ENCODE measurements around the gene RAB14. TPM values are rescaled to one million over a fixed set of nuclear protein-coding genes. Genes with fewer than 3 reads are reported as not detected.

Gene RAB14
- total RNA-seq (2021; ENCODE audit: unreplicated experiment): 63.1 TPM
- 20.3 and 21.9 TPM in 2 replicates for polyA plus RNA-seq (2012)
- percentile 93 among the genes with signal in this experiment for Bru-seq, nascent RNA
- BruChase-seq, experiment 1, labeled RNA remaining after a 6-hour chase: percentile 96 among the genes with signal in this experiment
- percentile 94 among the genes with signal in this experiment for BruChase-seq, experiment 2, labeled RNA remaining after a 2-hour chase
- long read RNA-seq, full-length matches to known transcripts: 130 of 156 reads
- long read RNA-seq, partial matches to known transcripts: 7 of 156 reads
- long read RNA-seq, other reads (novel, unspliced or antisense): 19 of 156 reads

DNA sequence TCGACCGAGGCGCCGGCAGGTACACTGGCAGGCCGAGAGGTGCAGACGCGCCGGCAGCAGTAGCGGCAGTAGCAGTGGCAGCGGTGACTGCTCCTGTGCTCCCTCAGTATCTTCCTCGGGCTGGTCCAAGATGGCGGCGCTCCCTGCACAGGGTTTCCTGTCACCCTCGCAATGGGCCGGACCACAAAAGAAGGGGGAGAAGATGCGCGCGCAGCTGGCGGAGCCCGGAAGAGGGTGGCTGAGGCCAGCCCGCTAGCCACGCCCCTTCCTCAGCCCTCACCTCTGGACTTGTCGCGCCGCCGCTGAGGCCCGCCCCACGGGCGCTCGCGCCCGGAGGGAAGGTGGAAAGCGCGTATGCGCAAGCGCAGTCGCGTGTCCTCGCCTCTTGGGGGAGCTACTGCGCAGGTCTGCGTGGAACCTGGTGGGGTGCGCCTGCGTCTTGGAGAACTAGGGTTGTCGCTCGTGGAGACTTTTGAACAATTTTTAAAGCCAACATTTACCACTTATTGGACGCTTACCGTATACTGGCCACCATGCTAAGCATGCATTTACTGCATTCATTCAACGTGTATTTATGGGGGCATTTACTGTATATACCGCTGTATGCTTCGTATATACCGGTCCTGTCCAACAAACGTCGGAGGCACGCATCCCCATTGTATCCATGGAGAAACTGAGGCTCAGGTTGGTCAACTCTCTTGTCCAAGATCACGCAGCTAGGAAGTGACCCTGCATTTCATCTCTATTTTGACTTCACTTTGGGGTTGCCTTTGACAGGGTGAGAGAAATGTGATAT lies at the start of gene RAB14:
Gene RAB14, minus strand, starts transcription at position 132 of the 796 bp plus-strand sequence. CDS start 8,457 bp downstream, outside the sequence.
- CTCF ChIA-PET: interaction anchor here (1.0 to 1.2 kb wide), 2 partner anchors 12 to 142 kb away, joined by 3 to 5 read pairs; no protein-coding TSS in a partner anchor
- peaks cover 10 to 17% of the 10 kb centered on the region in 2 experiments; a peak in 3 of 4 replicates for H3K4me1 ChIP-seq (ENCODE audit: control insufficient read depth in 1 of 2, insufficient read depth in 2 of 2, low read length in 2 of 2)
- DNase-seq (ENCODE audit: low read depth, low spot score) (peak; percentile 94), ATAC-seq (peak; percentile 93)
- H3K9me3 ChIP-seq (ENCODE audit: control insufficient read depth in 1 of 2, insufficient read depth in 1 of 2, low read depth in 1 of 2, low read length in 2 of 2): no peaks in the 10 kb centered on the region
- H3K4me2 ChIP-seq (ENCODE audit: low read length): peak within 1 kb of the TSS; percentile 82
- H3K9me2 ChIP-seq (ENCODE audit: insufficient read depth): no peaks in the 10 kb centered on the region
- H4K20me1 ChIP-seq (ENCODE audit: insufficient read depth): peaks cover 31% of the 10 kb centered on the region; the same call in 1 of the 2 replicates
- H3K79me2 ChIP-seq (ENCODE audit: insufficient read depth, low read length): peaks cover 47% of the 10 kb centered on the region
- no TSS peak for BruUV-seq (replicated peaks)
- H3K27me3 ChIP-seq (ENCODE audit: insufficient read depth, low read length): no peaks in the 10 kb centered on the region
- peak within 1 kb of the TSS; percentile 64 to 67 for H3K4me3 ChIP-seq (replicated peaks in 1 of 2; ENCODE audit: low read depth in 1 of 2, low read length in 2 of 2)
- peak within 1 kb of the TSS; percentile 16 for H2AFZ ChIP-seq (ENCODE audit: low read depth, low read length, poor library complexity, severe bottlenecking)
- RAD21 ChIA-PET (ENCODE audit: low non-redundant PET in 1 of 2, low total read pairs in 2 of 2, uncharacterized antibody in 2 of 2, unreplicated experiment in 2 of 2): interaction anchor here in 1 of 2 experiments (1.3 kb wide), 1 partner anchor 10 kb away, joined by 3 read pairs; no protein-coding TSS in a partner anchor
- peak within 1 kb of the TSS; percentile 82 for H3K9ac ChIP-seq (ENCODE audit: low read length)
- POLR2A ChIA-PET: interaction anchor here (0.6 to 1.0 kb wide), 3 partner anchors 11 to 85 kb away, joined by 3 to 5 read pairs (median 3); no protein-coding TSS in a partner anchor
- H3K27ac ChIP-seq (ENCODE audit: low read depth, low read length): peak within 1 kb of the TSS; percentile 87
- intact Hi-C loops (cut with micrococcal nuclease): no loop called here
- no peaks in the 10 kb centered on the region for H3K36me3 ChIP-seq (ENCODE audit: control insufficient read depth in 1 of 2, insufficient read depth in 2 of 2, low read length in 2 of 2)
- no peak for TF ChIP-seq ZNF274 (IDR thresholded peaks at IDR 0.05; ENCODE audit: low read depth, low read length)
- peak; percentile 53 for TF ChIP-seq SP1 (IDR thresholded peaks at IDR 0.05; ENCODE audit: low read depth)
- no peak for TF ChIP-seq FOSL1 (IDR thresholded peaks at IDR 0.05; ENCODE audit: low read depth)
- no peak for TF ChIP-seq CEBPB (IDR thresholded peaks at IDR 0.05; ENCODE audit: low read depth)
- TF ChIP-seq YY1 (IDR thresholded peaks at IDR 0.05; ENCODE audit: extremely low read depth, insufficient replicate concordance, low read depth, low read length): peak; percentile 97
- TF ChIP-seq EGR1 (IDR thresholded peaks at IDR 0.05; ENCODE audit: low read depth): no peak
- TF ChIP-seq, protein P1, sequence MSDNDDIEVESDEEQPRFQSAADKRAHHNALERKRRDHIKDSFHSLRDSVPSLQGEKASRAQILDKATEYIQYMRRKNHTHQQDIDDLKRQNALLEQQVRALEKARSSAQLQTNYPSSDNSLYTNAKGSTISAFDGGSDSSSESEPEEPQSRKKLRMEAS (IDR thresholded peaks at IDR 0.05): peak; percentile 39; the same call in 1 of the 2 replicates
- TF ChIP-seq, protein P2, sequence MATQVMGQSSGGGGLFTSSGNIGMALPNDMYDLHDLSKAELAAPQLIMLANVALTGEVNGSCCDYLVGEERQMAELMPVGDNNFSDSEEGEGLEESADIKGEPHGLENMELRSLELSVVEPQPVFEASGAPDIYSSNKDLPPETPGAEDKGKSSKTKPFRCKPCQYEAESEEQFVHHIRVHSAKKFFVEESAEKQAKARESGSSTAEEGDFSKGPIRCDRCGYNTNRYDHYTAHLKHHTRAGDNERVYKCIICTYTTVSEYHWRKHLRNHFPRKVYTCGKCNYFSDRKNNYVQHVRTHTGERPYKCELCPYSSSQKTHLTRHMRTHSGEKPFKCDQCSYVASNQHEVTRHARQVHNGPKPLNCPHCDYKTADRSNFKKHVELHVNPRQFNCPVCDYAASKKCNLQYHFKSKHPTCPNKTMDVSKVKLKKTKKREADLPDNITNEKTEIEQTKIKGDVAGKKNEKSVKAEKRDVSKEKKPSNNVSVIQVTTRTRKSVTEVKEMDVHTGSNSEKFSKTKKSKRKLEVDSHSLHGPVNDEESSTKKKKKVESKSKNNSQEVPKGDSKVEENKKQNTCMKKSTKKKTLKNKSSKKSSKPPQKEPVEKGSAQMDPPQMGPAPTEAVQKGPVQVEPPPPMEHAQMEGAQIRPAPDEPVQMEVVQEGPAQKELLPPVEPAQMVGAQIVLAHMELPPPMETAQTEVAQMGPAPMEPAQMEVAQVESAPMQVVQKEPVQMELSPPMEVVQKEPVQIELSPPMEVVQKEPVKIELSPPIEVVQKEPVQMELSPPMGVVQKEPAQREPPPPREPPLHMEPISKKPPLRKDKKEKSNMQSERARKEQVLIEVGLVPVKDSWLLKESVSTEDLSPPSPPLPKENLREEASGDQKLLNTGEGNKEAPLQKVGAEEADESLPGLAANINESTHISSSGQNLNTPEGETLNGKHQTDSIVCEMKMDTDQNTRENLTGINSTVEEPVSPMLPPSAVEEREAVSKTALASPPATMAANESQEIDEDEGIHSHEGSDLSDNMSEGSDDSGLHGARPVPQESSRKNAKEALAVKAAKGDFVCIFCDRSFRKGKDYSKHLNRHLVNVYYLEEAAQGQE (IDR thresholded peaks at IDR 0.05; ENCODE audit: low read depth): no peak
- peak; percentile 84 for TF ChIP-seq POLR2AphosphoS5 (IDR thresholded peaks at IDR 0.05; ENCODE audit: low read depth, low read length)
- TF ChIP-seq ELF1 (IDR thresholded peaks at IDR 0.05; ENCODE audit: borderline replicate concordance, low read depth): peak; percentile 82
- no peak for TF ChIP-seq ATF3 (IDR thresholded peaks at IDR 0.05)
- TF ChIP-seq RAD21 (IDR thresholded peaks at IDR 0.05; ENCODE audit: low read depth): peak; percentile 21
- TF ChIP-seq, protein P3, sequence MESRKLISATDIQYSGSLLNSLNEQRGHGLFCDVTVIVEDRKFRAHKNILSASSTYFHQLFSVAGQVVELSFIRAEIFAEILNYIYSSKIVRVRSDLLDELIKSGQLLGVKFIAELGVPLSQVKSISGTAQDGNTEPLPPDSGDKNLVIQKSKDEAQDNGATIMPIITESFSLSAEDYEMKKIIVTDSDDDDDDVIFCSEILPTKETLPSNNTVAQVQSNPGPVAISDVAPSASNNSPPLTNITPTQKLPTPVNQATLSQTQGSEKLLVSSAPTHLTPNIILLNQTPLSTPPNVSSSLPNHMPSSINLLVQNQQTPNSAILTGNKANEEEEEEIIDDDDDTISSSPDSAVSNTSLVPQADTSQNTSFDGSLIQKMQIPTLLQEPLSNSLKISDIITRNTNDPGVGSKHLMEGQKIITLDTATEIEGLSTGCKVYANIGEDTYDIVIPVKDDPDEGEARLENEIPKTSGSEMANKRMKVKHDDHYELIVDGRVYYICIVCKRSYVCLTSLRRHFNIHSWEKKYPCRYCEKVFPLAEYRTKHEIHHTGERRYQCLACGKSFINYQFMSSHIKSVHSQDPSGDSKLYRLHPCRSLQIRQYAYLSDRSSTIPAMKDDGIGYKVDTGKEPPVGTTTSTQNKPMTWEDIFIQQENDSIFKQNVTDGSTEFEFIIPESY (IDR thresholded peaks at IDR 0.05; ENCODE audit: extremely low read depth, insufficient replicate concordance, low read length): no peak
- no peak for TF ChIP-seq ZFX (IDR thresholded peaks at IDR 0.05)
- no peak for TF ChIP-seq JUND (IDR thresholded peaks at IDR 0.05)
- TF ChIP-seq, protein P4, sequence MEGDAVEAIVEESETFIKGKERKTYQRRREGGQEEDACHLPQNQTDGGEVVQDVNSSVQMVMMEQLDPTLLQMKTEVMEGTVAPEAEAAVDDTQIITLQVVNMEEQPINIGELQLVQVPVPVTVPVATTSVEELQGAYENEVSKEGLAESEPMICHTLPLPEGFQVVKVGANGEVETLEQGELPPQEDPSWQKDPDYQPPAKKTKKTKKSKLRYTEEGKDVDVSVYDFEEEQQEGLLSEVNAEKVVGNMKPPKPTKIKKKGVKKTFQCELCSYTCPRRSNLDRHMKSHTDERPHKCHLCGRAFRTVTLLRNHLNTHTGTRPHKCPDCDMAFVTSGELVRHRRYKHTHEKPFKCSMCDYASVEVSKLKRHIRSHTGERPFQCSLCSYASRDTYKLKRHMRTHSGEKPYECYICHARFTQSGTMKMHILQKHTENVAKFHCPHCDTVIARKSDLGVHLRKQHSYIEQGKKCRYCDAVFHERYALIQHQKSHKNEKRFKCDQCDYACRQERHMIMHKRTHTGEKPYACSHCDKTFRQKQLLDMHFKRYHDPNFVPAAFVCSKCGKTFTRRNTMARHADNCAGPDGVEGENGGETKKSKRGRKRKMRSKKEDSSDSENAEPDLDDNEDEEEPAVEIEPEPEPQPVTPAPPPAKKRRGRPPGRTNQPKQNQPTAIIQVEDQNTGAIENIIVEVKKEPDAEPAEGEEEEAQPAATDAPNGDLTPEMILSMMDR (IDR thresholded peaks at IDR 0.05 in 2 of 3, conservative IDR thresholded peaks at IDR 0.05 in 1 of 3; ENCODE audit: borderline replicate concordance in 1 of 3, insufficient read depth in 1 of 3, low read depth in 2 of 3, low read length in 2 of 3): peak in 2 of 3 experiments; percentile 58 to 60; a peak in 4 of 6 replicates

All from HCT116 (cell line).